ENCODE measurements around the gene KLHL29.

The KLHL29 gene

GRCh38 chr2:23497536-23497935, 112.6 kb downstream of the KLHL29 start:
- DNase-seq: no peak

GRCh38 chr2:23498943-23499342, 114.0 kb downstream of the KLHL29 start:
- DNase-seq: no peak

DNA sequence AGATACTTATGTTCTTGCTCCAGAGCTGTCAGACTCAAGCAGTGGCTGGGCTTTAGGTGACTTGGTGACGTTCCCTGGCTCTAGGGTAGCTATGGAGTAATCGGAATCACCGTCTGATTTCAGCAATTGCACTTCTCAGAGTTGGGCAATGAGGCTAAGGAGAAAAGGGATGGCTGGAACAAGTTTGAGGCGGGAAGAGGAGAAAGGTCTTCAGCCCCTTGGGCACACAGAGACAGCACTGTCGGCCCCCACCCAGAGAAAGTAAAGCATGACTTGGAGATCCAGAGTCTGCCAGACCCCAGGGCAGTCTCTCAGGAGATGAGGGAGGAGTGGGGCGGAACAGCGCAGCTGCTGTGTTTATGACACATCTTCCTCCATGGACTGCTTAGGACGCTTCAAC, 114.5 kb downstream of the KLHL29 start:
- DNase-seq: no peak

DNA sequence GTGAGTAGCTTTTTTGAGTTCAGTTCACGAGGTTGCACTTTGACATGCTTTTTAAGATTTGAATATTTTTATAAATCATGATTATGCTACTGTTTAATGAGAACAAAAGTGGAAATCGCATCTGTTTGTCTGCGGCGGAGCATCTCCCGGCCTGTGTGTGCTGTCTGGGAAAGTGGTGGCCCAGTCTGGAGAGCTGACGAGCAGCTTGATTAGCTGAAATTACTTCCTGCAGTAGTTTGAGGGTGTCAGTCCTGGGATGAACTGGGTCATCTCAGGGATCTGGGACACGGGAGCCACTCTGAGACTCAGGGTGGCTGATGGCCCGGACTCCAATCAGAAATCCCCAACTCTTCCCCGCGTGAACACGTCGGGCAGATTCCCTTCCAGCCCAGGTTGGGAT, 115.9 kb downstream of the KLHL29 start:
- no peak for DNase-seq

DNA sequence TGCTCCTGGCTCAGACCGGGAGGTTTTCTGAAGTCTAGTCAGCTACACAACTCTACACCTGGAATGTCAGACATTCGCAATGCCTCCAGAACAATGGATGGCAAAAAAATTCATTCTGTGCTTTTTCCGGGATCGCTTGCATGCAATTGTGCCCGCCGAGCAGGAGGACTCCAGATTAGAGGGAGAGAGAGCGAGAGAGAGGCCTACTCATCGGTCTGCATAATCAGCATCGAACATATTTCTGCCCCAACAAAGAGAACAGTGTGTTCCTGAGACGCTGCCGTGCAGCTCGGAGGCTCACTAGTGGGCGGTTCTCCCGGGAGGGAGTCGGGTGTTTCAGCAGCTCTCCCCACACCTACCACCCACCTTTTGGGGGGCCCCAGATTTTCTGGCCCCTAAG, 117.1 kb downstream of the KLHL29 start:
- no peak for DNase-seq

DNA sequence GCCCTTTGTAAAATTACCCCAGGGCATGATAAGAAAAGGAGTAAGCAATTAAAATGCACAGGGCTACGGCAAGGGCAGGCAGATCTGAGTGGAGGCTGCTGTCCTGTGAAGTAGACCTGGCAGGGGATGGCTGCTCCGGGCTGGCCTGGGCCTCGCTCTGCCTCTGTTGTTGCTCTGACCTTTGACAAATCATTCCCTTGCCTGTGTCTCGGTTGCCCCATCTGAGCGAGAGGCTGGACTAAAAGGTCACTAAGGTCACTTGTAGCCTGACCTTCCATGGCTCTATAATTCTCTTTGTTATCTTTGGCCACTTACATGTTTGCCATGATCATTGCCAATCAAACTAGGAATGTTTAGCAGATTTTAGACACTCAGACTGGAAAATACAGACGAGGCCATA, 118.1 kb downstream of the KLHL29 start:
- no peak for DNase-seq

DNA sequence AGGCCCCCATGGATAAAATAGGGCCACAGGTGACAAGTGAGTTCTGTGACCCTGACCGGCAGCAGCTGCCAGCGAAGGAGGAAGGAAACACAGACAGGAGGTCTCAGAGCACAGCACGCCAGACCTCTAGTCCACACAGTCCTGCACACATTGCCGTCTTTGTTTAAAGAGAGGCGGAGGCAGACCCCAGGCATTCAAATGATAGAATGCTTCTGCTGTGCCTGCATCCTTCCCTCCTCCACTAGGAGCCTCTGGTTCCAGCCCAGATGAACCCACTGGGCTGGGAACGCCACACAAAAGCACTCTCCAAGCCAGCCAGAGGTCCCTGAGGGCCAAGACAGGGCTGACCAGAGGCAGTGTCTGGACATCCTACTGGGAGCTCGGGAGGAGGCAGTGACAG, 118.7 kb downstream of the KLHL29 start:
- DNase-seq: no peak

GRCh38 chr2:23504591-23504990, 119.6 kb downstream of the KLHL29 start:
- DNase-seq: no peak

- DNase-seq: no peak
Observed at GRCh38 chr2:23505218-23505983, 120.4 kb downstream of the KLHL29 start.

- DNase-seq: no peak
Observed at GRCh38 chr2:23505984-23506380, 121.0 kb downstream of the KLHL29 start.

DNA sequence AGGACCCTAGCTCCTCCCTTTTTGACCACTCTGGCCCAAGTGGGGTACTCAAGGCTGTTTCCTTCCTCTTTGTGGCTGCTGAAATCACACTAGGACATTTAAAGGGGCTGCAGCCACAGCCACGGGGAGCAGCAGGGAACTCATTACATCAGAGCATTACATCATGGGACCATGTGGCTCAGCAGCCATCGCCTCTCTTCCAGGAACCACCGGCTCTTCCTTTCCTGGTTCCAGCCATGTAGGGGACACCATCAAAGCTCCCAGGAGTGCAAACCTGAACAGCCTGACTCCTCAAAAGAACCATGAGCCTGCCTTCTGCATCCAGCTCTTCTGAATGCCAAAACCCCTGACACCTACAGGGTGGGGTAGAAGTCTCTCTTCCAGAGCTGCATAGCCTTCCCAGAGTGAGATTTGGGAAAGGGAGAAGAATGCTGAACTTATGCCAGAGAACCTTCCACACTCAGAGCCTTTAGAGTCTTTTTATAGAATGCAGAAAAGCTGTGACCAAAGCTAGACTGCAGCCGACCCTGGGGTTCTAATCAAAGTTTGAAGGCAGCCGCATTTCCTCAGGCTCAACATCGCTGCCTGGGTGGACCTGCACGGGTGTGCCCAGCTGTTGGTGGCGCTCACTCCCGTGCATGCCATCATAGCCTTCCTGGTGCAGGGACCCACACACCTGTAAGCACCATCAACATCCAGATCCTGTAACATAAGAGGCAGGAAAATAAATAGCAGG, 121.7 kb downstream of the KLHL29 start:
- no peak for DNase-seq

DNA sequence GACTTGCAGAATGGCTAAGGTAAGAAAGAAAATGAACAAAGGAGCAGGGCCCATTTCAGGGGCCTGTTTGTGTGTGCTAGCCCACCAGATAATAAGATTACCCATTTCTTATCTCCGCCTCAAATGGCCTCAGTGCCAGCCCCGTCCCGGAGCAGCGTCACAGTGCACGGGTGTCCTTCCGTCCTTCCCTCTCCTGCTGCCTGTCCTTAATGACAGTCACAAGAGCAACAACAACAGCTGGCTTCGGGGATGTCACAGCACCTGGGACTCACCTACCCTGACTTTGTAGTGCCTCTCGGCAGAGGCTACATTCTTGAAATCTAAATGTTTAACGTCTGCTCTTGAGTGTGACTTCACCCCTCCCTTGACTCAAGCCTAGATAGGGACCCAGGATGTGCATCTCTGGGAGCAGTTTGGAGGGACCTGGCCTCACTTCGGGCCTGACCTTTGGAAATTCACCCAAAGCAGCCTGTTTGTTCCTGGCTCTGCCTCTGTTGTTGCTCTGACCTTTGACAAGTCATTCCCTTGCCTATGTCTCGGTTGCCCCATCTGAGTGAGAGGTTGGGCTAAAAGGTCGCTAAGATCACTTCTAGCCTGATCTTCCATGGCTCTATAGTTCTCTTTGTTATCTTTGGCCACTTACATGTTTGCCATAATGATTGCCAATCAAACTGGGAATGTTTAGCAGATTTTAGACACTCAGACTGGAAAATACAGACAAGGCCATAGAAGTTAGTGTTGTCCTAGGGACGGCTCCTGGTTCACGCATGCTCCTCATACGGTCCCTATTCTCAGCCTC, 122.5 kb downstream of the KLHL29 start:
- no peak for DNase-seq

DNA sequence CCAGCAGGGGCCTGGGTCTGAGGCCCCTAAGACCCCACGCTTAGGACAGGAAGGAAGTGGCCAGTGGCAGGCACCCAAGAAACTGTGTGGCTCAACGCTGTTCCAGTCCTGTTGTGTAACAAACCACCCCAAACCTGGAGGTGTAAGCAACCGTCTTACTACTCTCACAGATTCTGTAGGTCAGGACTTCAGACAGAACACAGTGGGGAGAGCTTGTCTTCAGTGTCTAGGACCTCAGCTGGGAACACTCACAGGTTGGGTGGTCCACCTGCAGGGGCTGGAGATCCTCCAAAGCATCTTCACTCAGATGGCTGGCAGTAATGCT, 123.0 kb downstream of the KLHL29 start:
- DNase-seq: no peak

DNA sequence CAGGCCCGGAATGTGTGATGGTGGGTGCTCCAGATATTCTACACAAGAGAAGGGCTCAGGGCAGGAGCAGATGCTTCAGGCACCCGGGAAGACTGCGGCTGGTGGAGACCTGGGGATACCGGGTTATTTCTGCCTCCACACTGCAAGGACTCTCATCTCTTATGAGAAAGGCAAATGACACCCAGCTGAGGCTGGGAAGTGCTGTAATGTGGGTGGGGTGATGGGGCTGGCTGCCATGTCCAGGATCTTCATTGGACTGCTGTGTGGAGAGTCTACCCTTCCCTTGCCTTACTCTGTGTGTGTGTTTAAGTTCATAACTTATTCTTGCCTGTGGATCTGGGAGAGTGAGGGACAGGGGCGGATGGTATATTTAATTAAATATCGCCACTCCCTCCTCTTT, 124.1 kb downstream of the KLHL29 start:
- DNase-seq: no peak

DNA sequence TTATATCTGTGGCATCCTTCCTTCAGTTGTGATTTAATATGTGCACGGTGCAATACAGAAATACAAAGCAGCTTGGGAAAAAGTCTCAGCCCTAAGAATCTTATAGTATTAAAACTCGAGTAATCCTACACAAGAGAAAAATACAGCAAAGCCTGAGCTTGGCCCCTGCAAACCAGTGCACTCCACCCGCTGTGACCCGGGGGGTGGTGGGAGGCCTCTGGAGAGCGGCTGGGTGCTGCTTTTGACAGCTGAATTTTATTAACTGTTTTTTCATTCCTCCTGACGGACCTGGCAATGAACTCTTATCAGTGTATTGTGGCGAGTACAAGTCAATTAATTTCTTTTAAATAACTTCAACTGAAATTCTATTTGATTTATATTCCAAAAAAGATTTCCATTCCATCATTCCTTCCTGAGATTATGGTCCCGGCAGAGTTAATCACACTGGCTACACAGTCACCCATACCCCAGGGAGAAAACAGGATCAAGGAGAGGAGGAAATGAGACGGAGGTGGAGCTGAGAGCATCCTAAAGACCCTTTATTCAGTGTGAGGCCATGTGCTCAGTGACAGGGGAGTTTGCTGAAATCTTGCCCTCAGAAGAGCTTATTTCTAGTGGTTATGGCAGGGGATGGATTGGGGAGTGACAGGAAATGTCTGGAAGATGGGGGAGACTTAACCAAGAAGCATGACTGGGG, 124.8 kb downstream of the KLHL29 start:
- no peak for DNase-seq

DNA sequence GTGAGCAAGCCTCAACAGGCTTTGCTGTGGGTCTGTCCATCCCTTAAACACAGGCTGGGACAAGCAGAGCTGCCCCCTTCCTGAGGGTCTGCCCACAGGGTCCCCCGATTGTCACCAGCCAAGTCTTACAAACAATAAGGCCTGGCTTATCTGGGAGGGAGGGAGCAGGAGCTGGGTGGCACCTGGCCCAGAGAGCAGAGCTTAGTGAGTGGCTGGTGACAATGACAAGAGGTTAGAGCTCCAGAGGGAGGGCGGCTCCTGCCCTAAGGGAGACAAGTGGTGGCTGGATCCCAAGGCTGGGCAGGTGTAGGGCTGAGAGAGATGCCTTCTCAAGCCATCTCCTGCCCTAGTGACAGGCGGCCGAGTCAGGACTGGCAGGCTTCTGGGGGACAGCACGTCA, 125.5 kb downstream of the KLHL29 start:
- DNase-seq: no peak

DNA sequence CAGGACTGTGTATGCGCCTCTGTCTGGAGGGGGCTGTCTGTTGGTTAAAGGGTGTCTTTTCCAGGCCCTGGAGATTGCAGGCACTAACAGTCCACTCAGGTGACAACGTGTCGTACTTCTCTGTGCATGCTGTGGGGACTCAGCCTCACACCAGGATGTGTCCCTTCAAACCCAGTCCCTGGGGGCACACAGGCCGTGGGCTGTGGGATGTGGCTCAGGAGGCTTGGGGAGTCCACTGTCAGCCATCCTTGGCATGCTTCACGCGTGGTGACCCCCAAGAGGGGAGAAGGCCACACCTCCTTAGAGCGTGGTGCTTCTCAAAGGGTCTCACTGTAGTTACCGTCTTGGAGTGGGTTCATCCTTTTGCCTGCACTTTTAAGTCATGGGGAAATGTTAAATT, 127.8 kb downstream of the KLHL29 start:
- DNase-seq: no peak

- DNase-seq: no peak
Observed at GRCh38 chr2:23513245-23513871, 128.4 kb downstream of the KLHL29 start.

DNA sequence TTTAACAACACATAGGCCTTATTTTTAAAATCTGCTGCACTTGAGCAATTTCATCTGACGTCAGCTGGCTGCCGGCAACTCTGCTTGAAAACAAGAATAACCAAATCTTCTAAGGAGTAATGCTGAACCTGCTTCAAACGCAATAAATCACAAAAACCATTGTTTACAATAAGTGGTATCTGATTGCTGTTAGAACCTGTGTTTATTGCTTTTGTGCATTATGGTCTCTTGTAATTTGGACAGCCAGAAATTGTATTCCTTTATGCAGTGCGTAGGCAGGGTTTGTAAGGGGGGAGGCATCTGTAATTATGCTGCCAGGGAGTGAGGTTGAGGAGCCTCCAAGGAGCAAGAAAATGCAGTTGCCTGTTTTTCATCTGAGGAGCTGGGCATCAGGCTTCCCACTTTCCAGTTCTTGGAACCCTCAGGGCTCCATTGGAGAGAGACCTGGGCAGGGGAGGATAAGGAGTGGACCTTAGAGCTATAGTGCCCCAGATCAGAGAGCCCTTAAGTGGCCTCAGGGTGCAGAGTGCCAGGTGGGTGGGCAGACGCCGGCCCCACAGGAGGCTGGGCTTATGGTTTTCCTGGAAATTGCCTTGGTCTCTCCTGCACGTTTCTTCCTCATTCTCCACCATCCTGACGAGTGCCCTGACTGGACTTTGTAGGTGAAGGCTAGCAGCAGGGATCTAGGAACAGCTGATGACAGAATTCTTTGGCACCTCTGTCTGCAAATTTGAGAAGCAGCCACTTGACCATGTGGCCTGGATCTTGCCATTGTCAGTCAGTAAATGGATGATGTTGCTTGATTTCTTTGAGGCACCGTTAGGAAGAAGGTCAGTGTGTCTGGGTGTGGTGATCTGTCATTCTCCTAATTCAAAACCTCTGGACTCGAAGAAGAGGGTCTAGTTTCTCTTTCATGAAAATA, 129.2 kb downstream of the KLHL29 start:
- no peak for DNase-seq

DNA sequence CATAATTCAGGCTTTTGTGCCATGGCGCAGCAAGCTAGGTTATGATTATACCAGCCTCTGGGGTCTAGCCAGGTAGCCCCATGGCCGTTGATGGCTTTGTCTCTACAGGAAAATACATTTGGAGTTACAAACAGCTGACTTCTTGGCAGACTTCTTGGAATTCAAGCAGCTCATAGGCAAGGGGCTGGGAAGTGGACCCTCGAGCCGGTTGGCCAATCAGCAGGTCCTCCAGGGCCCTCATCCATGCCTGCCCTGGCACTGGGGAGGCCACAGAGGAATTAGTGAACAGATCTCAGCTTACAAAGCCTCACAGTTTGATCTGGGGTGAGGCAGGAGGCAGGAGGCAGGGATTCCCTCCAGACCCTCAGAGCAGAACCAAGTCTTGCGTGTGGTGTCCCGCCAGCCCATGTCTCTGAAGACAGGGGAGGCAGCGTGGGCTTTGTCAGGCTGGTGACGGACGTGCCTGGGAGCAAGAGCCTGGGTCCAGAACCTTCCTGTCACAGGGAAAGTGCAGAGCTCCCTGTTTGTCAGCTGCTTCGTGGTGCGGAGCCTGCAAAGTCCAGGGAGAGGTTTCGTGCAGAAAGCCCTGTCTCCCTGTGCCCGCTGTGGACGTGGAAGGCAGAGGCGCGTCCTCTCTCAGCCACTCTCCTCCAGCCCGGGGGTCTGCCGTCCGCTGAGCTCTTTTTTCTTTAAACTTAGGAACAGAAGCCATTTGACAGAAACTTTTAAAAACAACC, 131.7 kb downstream of the KLHL29 start:
- DNase-seq: no peak
